Heart left ventricle (tissue), 13 donors: Measurements from ENCODE around the gene KANK3.

Experiments
- POLR2A ChIP-seq, 2 donors: fragments of 450-650 bp; IDR thresholded peaks; one replicate each; pipeline ENCODE4 v1.6.1; 2017; ENCODE audit warnings: antibody characterized with exemption in 2 of 2, mild to moderate bottlenecking in 2 of 2, moderate library complexity in 2 of 2
- TF ChIP-seq, protein P1 (sequence below), 12 donors: fragments of 200-600 bp; sonication (generic) in 4 of 12; IDR thresholded peaks; one replicate each; pipeline versions ENCODE4 v1.5.0 to v1.8.0; 2018 to 2022; ENCODE audit warnings: antibody characterized with exemption in 12 of 12, mild to moderate bottlenecking in 5 of 12
- donor health status: ischemic (EF 13 %, LVEDD 7.1; RV severe dilation, severe dysfunction).
- donor health status: DM: no; HTN: yes; CAD: no.
- donor health status: DM: no; HTN: no; CAD: no.
- donor health status: ischemic (EF 25% LVEDD 6.9; RV normal size, moderate dysfunction).
- donor health status: ischemic (EF 25% LVEDD 5.7; RV mildly dilated, moderate dysfunction).
- donor health status: ischemic (EF 35%, LVEDD 5.7; RV mildly dilated, moderate dysfunction).
- donor health status: nonischemic (EF 11% LVEDD 7.7; RV severe dilation, severe dysfunction).
- donor health status: DM: yes; HTN: yes; CAD: no.
- donor health status: PGD.
- donor health status: ischemic (EF 29% LVEDD 5.4; RV normal size, mild dysfunction).
- donor health status: nonischemic (EF 23%, LVEDD 6.1; RV moderate dilation, normal function).

DNA sequence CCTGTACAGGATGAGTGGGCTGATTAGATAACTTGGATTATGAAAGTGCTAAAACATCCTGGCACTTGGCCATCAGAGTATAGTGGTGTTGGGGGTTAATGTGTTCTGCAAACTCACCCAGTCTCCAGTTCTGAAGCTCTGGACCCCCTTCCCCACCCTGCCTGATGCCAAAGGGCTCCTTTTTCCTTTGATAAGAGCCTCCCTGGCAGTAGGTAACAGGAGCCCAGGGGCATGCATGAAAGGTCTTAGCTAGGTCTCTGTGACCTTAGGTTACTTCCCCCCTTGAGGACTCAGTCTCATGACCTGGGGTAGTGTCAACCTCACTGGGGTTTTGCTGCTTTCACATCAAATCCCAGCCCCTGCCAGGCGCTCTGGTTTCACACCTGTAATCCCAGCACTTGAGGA lies 19.3 kb downstream of the KANK3 start:
- TF ChIP-seq, protein P1, sequence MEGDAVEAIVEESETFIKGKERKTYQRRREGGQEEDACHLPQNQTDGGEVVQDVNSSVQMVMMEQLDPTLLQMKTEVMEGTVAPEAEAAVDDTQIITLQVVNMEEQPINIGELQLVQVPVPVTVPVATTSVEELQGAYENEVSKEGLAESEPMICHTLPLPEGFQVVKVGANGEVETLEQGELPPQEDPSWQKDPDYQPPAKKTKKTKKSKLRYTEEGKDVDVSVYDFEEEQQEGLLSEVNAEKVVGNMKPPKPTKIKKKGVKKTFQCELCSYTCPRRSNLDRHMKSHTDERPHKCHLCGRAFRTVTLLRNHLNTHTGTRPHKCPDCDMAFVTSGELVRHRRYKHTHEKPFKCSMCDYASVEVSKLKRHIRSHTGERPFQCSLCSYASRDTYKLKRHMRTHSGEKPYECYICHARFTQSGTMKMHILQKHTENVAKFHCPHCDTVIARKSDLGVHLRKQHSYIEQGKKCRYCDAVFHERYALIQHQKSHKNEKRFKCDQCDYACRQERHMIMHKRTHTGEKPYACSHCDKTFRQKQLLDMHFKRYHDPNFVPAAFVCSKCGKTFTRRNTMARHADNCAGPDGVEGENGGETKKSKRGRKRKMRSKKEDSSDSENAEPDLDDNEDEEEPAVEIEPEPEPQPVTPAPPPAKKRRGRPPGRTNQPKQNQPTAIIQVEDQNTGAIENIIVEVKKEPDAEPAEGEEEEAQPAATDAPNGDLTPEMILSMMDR (IDR thresholded peaks at IDR 0.05): no peak
- TF ChIP-seq POLR2A (IDR thresholded peaks at IDR 0.05): no peak
